Astrocyte of the cerebellum (primary cell): ENCODE results near the gene CDH4.

Source experiments
- DNase-seq: peaks from one replicate; pipeline ENCODE4 v3.0.0-alpha.2; 2011; ENCODE audit warnings: low read depth
- H3K4me3 ChIP-seq: 2 replicates; pipeline ENCODE4 v1.5.1; 2011; ENCODE audit warnings: mild to moderate bottlenecking, low read depth, low read length, moderate library complexity
- CTCF ChIP-seq: IDR thresholded peaks from 2 replicates; pipeline ENCODE4 v1.5.1; 2012; ENCODE audit warnings: low read length, low read depth, moderate library complexity, mild to moderate bottlenecking; ENCODE audit errors: missing control alignments
- in situ Hi-C: cut with HindIII; loops from 2 replicates; pipeline ENCODE4 v1.10.0; 2017; ENCODE audit warnings: low sequenced_read_pairs

Gene CDH4

DNA sequence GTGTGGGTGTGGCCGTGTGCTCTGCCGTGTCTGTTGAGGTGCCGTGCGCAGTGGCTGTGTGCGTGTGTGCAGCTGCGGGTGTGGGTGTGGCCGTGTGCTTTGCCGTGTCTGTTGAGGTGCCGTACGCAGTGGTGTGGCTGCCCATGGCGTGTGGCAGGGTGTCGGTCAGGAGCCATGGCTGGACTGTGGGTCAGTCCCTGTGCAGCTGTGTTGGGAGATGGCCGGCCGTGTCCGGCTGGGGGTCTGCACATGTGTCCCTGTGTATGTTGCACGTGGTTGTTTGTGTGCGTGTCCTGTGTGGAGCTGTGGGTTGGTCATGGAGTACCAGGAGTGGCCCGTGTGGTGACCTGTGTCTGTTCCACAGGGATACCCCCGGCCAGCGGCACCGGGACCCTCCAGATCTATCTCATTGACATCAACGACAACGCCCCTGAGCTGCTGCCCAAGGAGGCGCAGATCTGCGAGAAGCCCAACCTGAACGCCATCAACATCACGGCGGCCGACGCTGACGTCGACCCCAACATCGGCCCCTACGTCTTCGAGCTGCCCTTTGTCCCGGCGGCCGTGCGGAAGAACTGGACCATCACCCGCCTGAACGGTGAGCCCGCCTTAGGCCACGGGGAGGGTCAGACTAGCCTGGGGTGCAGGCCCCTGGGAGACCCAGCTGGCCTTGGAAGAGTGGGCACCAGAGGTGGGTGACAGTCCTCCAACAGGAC is 675.9 kb downstream of the CDH4 start:
- no peak for TF ChIP-seq CTCF
- DNase-seq = no peak
- in situ Hi-C loops = no loop called here
- no peak overlapping the region for H3K4me3 ChIP-seq

GRCh38 chr20:61929561-61929960 is 677.5 kb downstream of the CDH4 start:
- in situ Hi-C loops = no loop called here
- DNase-seq = no peak
- no peak for TF ChIP-seq CTCF
- no peak overlapping the region for H3K4me3 ChIP-seq

GRCh38 chr20:61929971-61930666 is 678.1 kb downstream of the CDH4 start:
- no peak for TF ChIP-seq CTCF
- in situ Hi-C loops = no loop called here
- H3K4me3 ChIP-seq = no peak overlapping the region
- no peak for DNase-seq

GRCh38 chr20:61930776-61931475 is 678.9 kb downstream of the CDH4 start:
- H3K4me3 ChIP-seq = no peak overlapping the region
- no peak for TF ChIP-seq CTCF
- DNase-seq = no peak
- in situ Hi-C loops = no loop called here

DNA sequence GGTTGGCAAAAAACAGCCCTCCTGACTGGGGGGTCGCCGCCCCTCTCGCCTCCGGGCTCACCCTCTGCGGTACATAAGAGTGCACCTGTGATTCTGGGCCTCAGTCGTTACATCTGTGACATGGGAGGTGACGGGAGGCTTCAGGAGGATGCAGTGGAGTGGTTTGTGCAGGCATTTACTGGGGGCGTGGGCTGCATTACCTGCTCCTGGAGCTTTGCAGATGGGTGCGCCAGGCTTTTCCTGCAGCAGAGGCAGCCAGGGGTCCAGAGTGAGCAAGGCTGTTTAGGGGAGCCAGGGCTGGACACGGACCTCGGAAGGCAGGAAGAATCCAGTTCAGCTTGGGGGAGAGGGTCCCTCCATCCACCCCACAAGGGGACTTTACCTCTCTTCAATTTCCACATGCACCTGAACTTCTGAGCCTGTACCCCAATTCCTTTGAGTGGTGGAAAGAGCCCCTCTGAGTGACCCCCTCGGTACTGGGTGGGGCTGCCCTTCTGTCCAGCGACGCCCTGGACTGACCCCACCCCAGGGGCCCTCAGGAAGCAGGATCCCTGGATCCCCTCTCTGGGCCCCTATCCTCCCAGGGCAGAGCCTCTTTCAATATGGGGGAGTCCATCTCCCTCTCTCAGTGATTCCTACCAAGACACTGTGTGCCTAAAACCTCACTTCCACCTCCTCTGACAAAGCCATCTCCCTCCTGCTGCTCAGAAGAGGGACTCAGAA is 679.6 kb downstream of the CDH4 start:
- no peak for TF ChIP-seq CTCF
- no peak for DNase-seq
- no peak overlapping the region for H3K4me3 ChIP-seq
- in situ Hi-C loops = no loop called here

DNA sequence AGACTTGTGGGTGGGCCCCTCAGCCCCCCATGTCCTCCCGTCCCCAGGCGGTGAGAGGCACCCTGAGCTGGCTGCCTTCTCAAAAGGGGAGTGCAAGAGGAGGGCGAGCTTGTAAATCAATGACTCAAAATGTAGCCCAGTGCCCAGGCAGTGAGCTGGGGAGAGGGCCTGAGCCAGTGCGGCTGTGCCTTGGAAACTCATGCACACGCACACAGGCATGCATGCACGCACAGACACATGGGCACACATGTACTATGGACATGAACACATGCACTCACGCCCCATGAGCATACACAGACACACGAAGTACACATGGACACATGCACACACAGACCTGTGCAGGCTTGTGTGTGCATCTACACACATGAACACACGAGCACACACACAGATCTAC is 680.1 kb downstream of the CDH4 start:
- no peak for DNase-seq
- in situ Hi-C loops = no loop called here
- TF ChIP-seq CTCF = no peak
- no peak overlapping the region for H3K4me3 ChIP-seq
